ENCODE results near the gene SPTLC1. TPM values are rescaled to one million over a fixed set of nuclear protein-coding genes. Genes with fewer than 3 reads are reported as not detected.

SPTLC1 gene
- total and polyA plus RNA-seq, 2 of the 13 experiments (the other 11 are each of a cell fraction or from before 2014, with no cell fraction given) = 56.2 to 72.5 TPM

DNA sequence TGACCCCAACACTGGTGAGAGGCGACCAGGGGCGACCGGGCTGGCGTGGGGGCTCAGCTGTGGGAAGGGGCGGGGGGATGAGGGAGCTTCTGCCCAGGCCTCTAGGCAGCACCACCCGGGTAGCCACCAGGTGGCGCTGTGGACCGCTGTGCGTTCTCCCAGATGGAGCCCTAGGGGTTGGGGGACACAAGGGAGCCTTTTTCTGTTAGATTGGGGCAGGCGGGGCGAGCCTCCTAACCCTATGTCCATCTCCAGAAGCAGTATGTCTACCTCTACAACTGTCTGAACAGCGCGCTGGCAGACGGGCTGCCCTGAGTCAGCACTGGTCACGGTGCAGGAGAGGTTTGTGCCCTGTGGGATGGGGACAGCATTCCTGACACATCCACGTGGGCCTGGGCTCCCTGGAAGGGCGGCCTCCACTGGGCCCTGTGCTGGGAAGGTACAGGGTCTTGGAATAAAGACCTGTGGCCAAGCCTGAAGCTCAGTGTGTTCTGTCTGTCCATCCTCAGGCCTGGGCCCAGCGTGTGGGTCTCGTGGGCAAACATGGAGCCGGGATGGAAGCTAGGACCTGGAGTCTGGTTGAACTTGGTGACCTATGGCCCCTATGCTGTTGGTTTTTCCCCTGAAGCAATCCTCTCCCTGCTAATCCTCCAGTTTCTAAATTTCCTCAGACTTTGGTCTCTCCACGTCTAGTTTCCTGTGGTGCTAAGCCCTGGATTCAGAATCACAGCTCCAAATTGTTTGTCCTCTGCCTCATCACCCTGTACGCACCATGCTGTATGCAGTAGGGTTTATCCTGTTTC is 23.1 kb upstream of the SPTLC1 start (continued):
- no peak for TF ChIP-seq ZNF432 (CRISPR knock-in tag; IDR thresholded peaks at IDR 0.05; ENCODE audit: borderline replicate concordance)
- no peak for TF ChIP-seq ZSCAN22 (CRISPR knock-in tag; IDR thresholded peaks at IDR 0.05)
- 0 out of 2 replicates have a peak, but pooled peaks have one; percentile 52 for TF ChIP-seq TBX2 (CRISPR knock-in tag; IDR thresholded peaks at IDR 0.05; ENCODE audit: borderline replicate concordance)
- no peak for TF ChIP-seq NFKBIZ (CRISPR knock-in tag; IDR thresholded peaks at IDR 0.05)
- no peak for TF ChIP-seq PHB2 (IDR thresholded peaks at IDR 0.05; ENCODE audit: partially characterized antibody)
- no peak for TF ChIP-seq ZNF296 (CRISPR knock-in tag; conservative IDR thresholded peaks at IDR 0.05)
- no peak for TF ChIP-seq ZNF563 (CRISPR knock-in tag; IDR thresholded peaks at IDR 0.05)
- TF ChIP-seq, protein P1, sequence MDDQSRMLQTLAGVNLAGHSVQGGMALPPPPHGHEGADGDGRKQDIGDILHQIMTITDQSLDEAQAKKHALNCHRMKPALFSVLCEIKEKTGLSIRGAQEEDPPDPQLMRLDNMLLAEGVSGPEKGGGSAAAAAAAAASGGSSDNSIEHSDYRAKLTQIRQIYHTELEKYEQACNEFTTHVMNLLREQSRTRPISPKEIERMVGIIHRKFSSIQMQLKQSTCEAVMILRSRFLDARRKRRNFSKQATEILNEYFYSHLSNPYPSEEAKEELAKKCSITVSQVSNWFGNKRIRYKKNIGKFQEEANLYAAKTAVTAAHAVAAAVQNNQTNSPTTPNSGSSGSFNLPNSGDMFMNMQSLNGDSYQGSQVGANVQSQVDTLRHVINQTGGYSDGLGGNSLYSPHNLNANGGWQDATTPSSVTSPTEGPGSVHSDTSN (CRISPR knock-in tag; IDR thresholded peaks at IDR 0.05; ENCODE audit: borderline replicate concordance) = no peak
- TF ChIP-seq, protein P2, sequence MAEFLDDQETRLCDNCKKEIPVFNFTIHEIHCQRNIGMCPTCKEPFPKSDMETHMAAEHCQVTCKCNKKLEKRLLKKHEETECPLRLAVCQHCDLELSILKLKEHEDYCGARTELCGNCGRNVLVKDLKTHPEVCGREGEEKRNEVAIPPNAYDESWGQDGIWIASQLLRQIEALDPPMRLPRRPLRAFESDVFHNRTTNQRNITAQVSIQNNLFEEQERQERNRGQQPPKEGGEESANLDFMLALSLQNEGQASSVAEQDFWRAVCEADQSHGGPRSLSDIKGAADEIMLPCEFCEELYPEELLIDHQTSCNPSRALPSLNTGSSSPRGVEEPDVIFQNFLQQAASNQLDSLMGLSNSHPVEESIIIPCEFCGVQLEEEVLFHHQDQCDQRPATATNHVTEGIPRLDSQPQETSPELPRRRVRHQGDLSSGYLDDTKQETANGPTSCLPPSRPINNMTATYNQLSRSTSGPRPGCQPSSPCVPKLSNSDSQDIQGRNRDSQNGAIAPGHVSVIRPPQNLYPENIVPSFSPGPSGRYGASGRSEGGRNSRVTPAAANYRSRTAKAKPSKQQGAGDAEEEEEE (CRISPR knock-in tag; IDR thresholded peaks at IDR 0.05; ENCODE audit: borderline replicate concordance) = peak; percentile 82; the same call in 1 of the 2 replicates
- no peak for TF ChIP-seq KAT2B (IDR thresholded peaks at IDR 0.05; ENCODE audit: borderline replicate concordance, low read depth, low read length)
- no peak; the same call in 1 of the 2 replicates for TF ChIP-seq SMAD1 (CRISPR knock-in tag; IDR thresholded peaks at IDR 0.05; ENCODE audit: borderline replicate concordance, low read depth)
- TF ChIP-seq, protein P3, sequence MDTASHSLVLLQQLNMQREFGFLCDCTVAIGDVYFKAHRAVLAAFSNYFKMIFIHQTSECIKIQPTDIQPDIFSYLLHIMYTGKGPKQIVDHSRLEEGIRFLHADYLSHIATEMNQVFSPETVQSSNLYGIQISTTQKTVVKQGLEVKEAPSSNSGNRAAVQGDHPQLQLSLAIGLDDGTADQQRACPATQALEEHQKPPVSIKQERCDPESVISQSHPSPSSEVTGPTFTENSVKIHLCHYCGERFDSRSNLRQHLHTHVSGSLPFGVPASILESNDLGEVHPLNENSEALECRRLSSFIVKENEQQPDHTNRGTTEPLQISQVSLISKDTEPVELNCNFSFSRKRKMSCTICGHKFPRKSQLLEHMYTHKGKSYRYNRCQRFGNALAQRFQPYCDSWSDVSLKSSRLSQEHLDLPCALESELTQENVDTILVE (CRISPR knock-in tag; IDR thresholded peaks at IDR 0.05) = no peak
- no peak for TF ChIP-seq ZNF260 (CRISPR knock-in tag; IDR thresholded peaks at IDR 0.05; ENCODE audit: borderline replicate concordance, low read depth)
- no peak for TF ChIP-seq ZBTB21 (CRISPR knock-in tag; IDR thresholded peaks at IDR 0.05)
- no peak for TF ChIP-seq CENPX (CRISPR knock-in tag; IDR thresholded peaks at IDR 0.05)
- TF ChIP-seq THYN1 (CRISPR knock-in tag; IDR thresholded peaks at IDR 0.05; ENCODE audit: borderline replicate concordance, low read depth) = no peak
- TF ChIP-seq, protein P4, sequence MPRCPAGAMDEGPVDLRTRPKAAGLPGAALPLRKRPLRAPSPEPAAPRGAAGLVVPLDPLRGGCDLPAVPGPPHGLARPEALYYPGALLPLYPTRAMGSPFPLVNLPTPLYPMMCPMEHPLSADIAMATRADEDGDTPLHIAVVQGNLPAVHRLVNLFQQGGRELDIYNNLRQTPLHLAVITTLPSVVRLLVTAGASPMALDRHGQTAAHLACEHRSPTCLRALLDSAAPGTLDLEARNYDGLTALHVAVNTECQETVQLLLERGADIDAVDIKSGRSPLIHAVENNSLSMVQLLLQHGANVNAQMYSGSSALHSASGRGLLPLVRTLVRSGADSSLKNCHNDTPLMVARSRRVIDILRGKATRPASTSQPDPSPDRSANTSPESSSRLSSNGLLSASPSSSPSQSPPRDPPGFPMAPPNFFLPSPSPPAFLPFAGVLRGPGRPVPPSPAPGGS (CRISPR knock-in tag; IDR thresholded peaks at IDR 0.05) = no peak; the same call in 1 of the 2 replicates
- no peak for TF ChIP-seq FOXA1 (IDR thresholded peaks at IDR 0.05)
- TF ChIP-seq FOXA1 (CRISPR knock-in tag; IDR thresholded peaks at IDR 0.05) = peak; percentile 56; the same call in 1 of the 2 replicates
- TF ChIP-seq KLF16 (CRISPR knock-in tag; IDR thresholded peaks at IDR 0.05) = 0 out of 4 replicates have a peak, but pooled peaks of 1 of the 2 experiments have one; percentile 25
- TF ChIP-seq ZFP62 (CRISPR knock-in tag; IDR thresholded peaks at IDR 0.05) = no peak
